ENCODE results near the gene HEY2.

DNA sequence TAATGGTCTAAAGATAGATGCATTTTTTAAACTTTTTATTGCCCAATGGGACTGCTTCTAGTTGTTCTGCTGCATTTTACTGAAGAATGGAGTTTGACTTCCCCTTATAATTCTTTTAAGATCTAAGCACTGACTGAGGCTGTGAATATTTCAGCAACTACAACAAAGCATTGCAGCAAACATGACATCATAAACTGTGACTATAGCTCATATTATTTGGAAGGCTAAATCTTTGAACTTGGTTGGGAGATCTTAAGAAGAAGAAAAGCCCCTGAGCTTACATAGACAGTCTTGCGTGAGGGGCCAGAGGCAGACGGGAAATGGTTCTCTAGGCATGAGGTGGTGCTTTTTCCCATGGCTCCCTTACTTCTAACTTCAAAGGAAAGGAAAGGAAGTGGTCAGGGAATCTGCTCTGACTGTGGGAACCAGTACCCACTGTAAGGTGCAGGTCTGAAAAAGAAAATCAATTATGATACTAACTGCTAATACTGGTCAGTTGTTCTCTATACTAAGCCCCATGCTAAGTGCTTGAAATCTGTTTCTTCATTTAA lies 14.8 kb downstream of the HEY2 start:
- no peak for TF ChIP-seq ZNF70 (CRISPR knock-in tag; IDR thresholded peaks at IDR 0.05)
- TF ChIP-seq, protein P1, sequence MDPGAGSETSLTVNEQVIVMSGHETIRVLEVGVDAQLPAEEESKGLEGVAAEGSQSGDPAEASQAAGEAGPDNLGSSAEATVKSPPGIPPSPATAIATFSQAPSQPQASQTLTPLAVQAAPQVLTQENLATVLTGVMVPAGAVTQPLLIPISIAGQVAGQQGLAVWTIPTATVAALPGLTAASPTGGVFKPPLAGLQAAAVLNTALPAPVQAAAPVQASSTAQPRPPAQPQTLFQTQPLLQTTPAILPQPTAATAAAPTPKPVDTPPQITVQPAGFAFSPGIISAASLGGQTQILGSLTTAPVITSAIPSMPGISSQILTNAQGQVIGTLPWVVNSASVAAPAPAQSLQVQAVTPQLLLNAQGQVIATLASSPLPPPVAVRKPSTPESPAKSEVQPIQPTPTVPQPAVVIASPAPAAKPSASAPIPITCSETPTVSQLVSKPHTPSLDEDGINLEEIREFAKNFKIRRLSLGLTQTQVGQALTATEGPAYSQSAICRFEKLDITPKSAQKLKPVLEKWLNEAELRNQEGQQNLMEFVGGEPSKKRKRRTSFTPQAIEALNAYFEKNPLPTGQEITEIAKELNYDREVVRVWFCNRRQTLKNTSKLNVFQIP (CRISPR knock-in tag; IDR thresholded peaks at IDR 0.05; ENCODE audit: borderline replicate concordance, low read depth), result no peak
- no peak for TF ChIP-seq CSDC2 (CRISPR knock-in tag; IDR thresholded peaks at IDR 0.05)
- TF ChIP-seq ESRRG (CRISPR knock-in tag; IDR thresholded peaks at IDR 0.05), result no peak
- TF ChIP-seq OSR1 (CRISPR knock-in tag; IDR thresholded peaks at IDR 0.05), result no peak
- TF ChIP-seq, protein P2, sequence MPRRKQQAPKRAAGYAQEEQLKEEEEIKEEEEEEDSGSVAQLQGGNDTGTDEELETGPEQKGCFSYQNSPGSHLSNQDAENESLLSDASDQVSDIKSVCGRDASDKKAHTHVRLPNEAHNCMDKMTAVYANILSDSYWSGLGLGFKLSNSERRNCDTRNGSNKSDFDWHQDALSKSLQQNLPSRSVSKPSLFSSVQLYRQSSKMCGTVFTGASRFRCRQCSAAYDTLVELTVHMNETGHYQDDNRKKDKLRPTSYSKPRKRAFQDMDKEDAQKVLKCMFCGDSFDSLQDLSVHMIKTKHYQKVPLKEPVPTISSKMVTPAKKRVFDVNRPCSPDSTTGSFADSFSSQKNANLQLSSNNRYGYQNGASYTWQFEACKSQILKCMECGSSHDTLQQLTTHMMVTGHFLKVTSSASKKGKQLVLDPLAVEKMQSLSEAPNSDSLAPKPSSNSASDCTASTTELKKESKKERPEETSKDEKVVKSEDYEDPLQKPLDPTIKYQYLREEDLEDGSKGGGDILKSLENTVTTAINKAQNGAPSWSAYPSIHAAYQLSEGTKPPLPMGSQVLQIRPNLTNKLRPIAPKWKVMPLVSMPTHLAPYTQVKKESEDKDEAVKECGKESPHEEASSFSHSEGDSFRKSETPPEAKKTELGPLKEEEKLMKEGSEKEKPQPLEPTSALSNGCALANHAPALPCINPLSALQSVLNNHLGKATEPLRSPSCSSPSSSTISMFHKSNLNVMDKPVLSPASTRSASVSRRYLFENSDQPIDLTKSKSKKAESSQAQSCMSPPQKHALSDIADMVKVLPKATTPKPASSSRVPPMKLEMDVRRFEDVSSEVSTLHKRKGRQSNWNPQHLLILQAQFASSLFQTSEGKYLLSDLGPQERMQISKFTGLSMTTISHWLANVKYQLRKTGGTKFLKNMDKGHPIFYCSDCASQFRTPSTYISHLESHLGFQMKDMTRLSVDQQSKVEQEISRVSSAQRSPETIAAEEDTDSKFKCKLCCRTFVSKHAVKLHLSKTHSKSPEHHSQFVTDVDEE (CRISPR knock-in tag; IDR thresholded peaks at IDR 0.05), result no peak
- TF ChIP-seq ZNF8 (CRISPR knock-in tag; IDR thresholded peaks at IDR 0.05), result no peak
- TF ChIP-seq ZFP3 (CRISPR knock-in tag; IDR thresholded peaks at IDR 0.05), result no peak
